Measurements from ENCODE around the gene MARK2. TPM values are rescaled to one million over a fixed set of nuclear protein-coding genes. Genes with fewer than 3 reads are reported as not detected.

The MARK2 gene
- total RNA-seq, 3 donors from 2014 or later, result 12.6 to 34.0 (median 22.3) TPM

DNA sequence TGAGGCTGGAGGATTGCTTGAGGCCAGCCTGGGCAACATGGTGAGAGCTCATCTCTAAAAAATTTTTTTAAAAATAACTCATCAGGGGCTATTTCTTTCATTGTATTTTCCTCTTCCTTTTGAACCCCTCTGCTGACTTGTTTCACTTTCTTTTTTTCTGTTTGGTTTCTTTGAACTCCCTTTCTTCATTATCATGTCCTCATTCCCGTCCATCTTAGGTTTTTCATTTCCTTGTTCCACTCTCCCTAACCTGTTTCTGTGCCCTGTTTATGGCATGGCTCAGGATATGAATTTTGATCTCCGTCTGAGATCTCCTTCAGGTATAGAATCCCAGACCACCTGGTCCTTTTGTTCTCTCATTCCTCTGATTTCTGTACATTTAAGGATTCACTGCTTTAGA, 12.5 kb downstream of the MARK2 start:
- no peak for DNase-seq (ENCODE audit: low spot score in 2 of 2)
- peaks cover 0 to 19% of the 10 kb centered on the region in 2 donors for H3K4me1 ChIP-seq
- no peaks in the 10 kb centered on the region for H3K36me3 ChIP-seq
- no peaks in the 10 kb centered on the region for H3K9me3 ChIP-seq
- H3K4me3 ChIP-seq, result no peak overlapping the region
- no peaks in the 10 kb centered on the region for H3K27me3 ChIP-seq
- H3K27ac ChIP-seq, result peak overlapping the region; percentile 80 to 94
- TF ChIP-seq POLR2A (IDR thresholded peaks at IDR 0.05), result no peak
- TF ChIP-seq, protein P1, sequence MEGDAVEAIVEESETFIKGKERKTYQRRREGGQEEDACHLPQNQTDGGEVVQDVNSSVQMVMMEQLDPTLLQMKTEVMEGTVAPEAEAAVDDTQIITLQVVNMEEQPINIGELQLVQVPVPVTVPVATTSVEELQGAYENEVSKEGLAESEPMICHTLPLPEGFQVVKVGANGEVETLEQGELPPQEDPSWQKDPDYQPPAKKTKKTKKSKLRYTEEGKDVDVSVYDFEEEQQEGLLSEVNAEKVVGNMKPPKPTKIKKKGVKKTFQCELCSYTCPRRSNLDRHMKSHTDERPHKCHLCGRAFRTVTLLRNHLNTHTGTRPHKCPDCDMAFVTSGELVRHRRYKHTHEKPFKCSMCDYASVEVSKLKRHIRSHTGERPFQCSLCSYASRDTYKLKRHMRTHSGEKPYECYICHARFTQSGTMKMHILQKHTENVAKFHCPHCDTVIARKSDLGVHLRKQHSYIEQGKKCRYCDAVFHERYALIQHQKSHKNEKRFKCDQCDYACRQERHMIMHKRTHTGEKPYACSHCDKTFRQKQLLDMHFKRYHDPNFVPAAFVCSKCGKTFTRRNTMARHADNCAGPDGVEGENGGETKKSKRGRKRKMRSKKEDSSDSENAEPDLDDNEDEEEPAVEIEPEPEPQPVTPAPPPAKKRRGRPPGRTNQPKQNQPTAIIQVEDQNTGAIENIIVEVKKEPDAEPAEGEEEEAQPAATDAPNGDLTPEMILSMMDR (IDR thresholded peaks at IDR 0.05), result no peak
- TF ChIP-seq POLR2AphosphoS5 (IDR thresholded peaks at IDR 0.05), result no peak
- intact Hi-C loops (cut with DNase I; ENCODE audit: low total_unique reads), result no loop called here

DNA sequence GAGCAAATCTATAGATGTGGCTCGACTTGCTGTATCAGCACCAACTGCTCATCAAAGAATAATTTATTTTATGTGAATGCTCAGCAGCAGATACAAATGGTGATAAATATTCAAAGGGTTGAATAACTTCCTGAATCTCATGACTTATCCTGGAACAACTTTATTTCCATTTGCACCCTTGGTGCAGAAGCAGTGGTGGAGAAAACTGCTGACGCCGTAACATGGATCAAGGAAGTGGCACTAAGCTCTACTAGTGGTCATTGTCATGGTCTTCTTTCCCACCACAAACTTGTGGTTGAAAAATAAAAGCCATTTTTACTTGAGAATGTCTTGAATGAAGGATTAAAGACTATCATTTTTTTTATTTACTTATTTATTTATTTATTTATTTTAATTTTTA, 14.6 kb downstream of the MARK2 start:
- intact Hi-C loops (cut with DNase I; ENCODE audit: low total_unique reads), result no loop called here
- Histone ChIP-seq H3K4me3 (no peak overlapping the region), H3K4me1 (peaks cover 0 to 6% of the 10 kb centered on the region in 2 donors), H3K36me3 (no peaks in the 10 kb centered on the region), H3K9me3 (no peaks in the 10 kb centered on the region), H3K27me3 (no peaks in the 10 kb centered on the region), H3K27ac (no peak overlapping the region)
- TF ChIP-seq, protein P1 (IDR thresholded peaks at IDR 0.05), result no peak
- no peak for DNase-seq (ENCODE audit: low spot score in 2 of 2)

DNA sequence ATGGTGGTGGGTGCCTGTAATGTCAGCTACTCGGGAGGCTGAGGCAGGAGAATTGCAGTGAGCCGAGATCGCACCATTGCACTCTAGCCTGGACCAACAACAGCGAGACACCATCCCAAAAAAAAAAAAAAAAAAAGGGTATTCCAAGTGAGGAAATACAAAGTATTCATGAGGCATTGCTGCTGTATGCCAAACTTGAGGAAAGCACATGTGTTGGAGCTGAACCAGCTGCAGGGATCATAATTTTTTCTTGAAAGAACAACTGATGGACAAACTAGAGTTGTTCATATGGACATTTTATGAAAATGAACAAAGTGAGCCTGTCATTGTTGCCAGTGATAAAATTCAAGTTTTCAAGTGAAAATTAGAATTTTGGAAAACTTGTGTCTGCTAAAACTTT, 15.8 kb downstream of the MARK2 start:
- H3K4me1 ChIP-seq, result peaks cover 0 to 4% of the 10 kb centered on the region in 2 donors
- H3K27me3 ChIP-seq, result no peaks in the 10 kb centered on the region
- no peaks in the 10 kb centered on the region for H3K36me3 ChIP-seq
- H3K27ac ChIP-seq, result no peak overlapping the region
- intact Hi-C loops (cut with DNase I; ENCODE audit: low total_unique reads), result no loop called here
- no peak overlapping the region for H3K4me3 ChIP-seq
- no peaks in the 10 kb centered on the region for H3K9me3 ChIP-seq
- no peak for DNase-seq (ENCODE audit: low spot score in 2 of 2)
- TF ChIP-seq, protein P1 (IDR thresholded peaks at IDR 0.05), result no peak
- TF ChIP-seq POLR2A (IDR thresholded peaks at IDR 0.05) (no peak), POLR2AphosphoS5 (IDR thresholded peaks at IDR 0.05) (no peak)

DNA sequence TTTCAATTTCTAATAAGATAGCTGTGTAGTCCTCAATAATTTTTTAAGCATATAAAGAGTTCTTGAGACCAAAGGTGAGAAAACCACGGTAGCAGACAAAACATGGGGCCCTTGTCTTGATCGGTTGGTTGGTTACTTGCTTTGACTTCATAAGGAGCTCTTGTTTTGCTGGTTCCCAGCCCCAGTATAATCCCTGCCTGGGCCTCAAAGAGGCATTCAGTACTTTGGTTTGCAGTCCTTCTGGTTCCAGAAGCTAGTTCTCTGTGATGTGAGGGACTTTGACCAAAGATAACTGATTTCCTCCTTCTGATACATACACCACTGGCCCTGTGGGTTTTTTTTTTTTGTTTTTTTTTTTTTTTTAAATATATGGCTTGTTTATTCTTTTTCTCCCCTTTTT, 17.1 kb downstream of the MARK2 start:
- no peak for DNase-seq (ENCODE audit: low spot score in 2 of 2)
- intact Hi-C loops (cut with DNase I; ENCODE audit: low total_unique reads), result no loop called here
- Histone ChIP-seq H3K4me1 (no peaks in the 10 kb centered on the region), H3K4me3 (no peak overlapping the region), H3K36me3 (no peaks in the 10 kb centered on the region), H3K9me3 (no peaks in the 10 kb centered on the region), H3K27ac (no peak overlapping the region), H3K27me3 (no peaks in the 10 kb centered on the region)
- TF ChIP-seq POLR2AphosphoS5 (IDR thresholded peaks at IDR 0.05) (no peak), POLR2A (IDR thresholded peaks at IDR 0.05) (no peak)
- TF ChIP-seq, protein P1 (IDR thresholded peaks at IDR 0.05), result no peak

DNA sequence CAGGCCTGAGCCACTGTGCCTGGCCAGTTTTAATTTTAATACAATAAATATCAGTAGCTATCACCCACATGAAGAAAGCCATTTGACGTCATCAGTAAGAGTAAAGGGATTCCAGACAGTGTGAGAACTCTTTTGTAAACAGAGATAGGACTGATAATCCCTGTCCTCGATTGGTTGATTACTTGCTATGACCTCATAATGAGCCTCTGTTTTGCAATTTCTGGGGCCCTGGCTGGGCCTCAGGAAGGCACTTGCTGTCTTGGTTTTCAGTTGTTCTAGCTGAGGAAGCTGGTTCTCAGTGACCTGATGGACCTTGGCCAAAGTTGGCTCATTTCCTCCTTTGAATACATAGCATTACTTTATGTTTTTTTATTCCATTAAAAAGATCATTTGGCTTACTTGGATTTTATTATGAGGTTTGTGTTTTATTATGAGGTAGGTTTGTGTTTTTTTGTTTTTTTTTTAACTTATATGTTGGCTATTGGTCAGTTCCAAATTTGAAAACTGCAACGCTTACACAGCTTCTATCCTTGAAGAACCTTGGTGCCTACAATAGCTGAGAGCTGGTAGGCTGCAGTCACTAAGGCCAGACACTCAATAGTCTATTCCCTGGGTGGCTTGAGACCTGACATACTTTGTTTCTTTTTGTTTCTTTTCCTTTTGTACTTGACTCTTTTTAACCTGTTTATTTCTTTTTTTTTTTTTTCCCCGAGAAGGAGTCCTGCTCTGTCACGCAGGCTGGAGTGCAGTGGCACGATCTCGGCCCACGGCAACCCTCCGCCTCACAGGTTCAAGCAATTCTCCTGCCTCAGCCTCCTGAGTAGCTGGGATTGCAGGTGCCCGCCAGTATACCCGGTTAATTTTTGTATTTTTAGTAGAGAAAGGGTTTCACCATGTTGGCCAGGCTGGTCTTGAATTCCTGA, 20.0 kb downstream of the MARK2 start:
- Histone ChIP-seq H3K27ac (peak overlapping the region; percentile 83 to 85), H3K36me3 (no peaks in the 10 kb centered on the region), H3K9me3 (no peaks in the 10 kb centered on the region), H3K4me3 (no peak overlapping the region), H3K4me1 (no peaks in the 10 kb centered on the region), H3K27me3 (no peaks in the 10 kb centered on the region)
- DNase-seq (ENCODE audit: low spot score in 2 of 2), result peak in 1 of 2 donors; percentile 61
- intact Hi-C loops (cut with DNase I; ENCODE audit: low total_unique reads), result no loop called here
- TF ChIP-seq POLR2A (IDR thresholded peaks at IDR 0.05), result no peak
- TF ChIP-seq, protein P1 (IDR thresholded peaks at IDR 0.05), result no peak
- TF ChIP-seq POLR2AphosphoS5 (IDR thresholded peaks at IDR 0.05), result no peak
